LNCaP clone FGC (cell line): ENCODE data around the gene C6orf136.

Experiments
- DNase-seq: peaks from one replicate; pipeline ENCODE4 v3.0.0-alpha.2; 2011; ENCODE audit warnings: low read depth
- H3K4me3 ChIP-seq: 2 replicates; pipeline ENCODE4 v1.5.1; 2011; ENCODE audit warnings: mild to moderate bottlenecking, low read depth, low read length, control low read depth
- TF ChIP-seq, protein P1 (sequence below): IDR thresholded peaks from 2 replicates; pipeline ENCODE4 v1.5.1; 2012; ENCODE audit warnings: mild to moderate bottlenecking; ENCODE audit not compliant: control insufficient read depth, insufficient read depth; ENCODE audit errors: extremely low read depth

The C6orf136 gene

DNA sequence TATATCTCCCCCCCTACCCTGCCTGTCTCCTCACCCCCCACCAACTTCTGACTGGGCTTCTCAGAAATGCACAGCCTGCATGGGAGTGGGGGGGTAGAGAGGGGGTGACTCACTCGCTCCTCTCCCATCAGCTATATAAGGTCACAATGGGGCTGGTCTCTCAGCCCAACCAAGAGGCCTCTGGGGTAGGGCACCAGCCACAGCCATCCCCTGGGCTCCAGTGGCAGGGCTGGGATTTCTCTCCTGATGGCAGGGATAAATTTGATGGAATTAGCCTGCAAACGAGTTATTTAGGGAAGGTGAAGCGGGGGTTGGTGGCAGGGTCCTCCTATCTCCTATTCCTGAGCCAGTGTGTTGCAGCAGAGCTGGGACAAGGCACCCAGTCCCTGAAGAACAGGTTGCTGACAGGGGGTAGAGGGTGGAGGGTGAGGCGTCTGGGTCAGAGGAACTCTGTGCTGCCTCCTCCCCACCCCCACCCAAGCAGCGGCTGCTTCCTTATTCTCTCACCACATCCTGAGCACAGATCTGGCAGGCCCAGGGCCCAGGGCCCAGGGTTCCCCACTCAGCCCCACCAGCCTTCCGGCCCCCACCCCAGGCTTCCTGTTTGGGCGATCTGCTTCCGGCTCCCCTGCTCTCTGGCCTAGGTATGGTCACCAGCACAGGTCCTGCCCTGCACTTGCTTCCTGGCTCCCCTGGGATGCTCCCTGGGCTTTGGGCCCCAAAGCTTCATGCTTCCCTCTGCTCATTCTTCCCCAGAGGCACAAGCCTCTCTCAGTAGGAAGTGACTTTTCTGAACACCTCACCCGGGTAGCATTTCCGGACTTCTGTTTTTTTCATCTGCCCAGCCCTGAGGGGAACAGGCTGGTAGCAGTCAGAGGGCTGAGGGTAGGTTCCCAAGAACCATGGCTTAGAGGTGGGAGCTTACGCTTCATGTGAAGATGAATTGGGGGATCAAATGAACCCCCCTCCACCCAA, 35.5 kb downstream of the C6orf136 start:
- H3K4me3 ChIP-seq = no peak overlapping the region
- TF ChIP-seq, protein P1, sequence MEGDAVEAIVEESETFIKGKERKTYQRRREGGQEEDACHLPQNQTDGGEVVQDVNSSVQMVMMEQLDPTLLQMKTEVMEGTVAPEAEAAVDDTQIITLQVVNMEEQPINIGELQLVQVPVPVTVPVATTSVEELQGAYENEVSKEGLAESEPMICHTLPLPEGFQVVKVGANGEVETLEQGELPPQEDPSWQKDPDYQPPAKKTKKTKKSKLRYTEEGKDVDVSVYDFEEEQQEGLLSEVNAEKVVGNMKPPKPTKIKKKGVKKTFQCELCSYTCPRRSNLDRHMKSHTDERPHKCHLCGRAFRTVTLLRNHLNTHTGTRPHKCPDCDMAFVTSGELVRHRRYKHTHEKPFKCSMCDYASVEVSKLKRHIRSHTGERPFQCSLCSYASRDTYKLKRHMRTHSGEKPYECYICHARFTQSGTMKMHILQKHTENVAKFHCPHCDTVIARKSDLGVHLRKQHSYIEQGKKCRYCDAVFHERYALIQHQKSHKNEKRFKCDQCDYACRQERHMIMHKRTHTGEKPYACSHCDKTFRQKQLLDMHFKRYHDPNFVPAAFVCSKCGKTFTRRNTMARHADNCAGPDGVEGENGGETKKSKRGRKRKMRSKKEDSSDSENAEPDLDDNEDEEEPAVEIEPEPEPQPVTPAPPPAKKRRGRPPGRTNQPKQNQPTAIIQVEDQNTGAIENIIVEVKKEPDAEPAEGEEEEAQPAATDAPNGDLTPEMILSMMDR = no peak
- no peak for DNase-seq

DNA sequence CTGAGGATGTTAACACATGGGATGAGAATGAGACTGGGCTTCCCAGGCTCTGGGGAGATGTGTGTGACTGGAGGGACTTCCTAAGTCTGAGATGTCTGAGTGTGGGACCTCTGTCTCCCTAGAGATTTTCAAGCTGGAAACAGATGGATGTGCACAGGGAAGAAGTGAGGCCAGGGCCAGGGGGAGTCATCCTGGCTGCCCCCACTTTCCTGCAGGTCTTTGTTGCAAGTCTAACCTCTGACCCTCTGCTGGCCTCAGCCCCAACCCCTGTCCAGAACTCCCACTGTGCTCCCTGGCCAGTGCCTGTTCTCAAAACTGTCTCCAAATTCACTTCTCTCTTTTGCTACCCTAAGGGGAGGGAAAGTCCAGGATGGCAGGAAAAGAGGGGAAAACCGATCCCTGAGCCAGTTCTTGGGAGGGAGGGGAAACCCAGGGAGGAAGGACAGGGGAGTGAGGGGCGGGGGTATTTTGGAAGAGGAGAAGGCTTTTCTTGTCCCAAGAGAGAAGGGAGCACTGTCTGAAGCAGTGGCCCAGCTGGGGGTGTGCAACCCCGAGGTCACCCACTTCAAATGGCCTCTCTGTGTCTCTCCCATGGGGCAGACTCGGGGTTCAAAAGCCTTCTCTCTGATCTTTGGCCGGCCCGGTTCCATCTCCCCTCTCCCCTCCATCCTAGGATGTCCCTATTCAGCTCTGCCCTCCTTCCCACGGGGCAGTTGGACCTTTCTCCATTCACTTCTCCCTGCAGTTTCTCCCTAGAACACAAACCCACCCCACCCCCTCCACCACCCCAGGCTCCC, 36.4 kb downstream of the C6orf136 start:
- DNase-seq = no peak
- TF ChIP-seq, protein P1 = no peak
- no peak overlapping the region for H3K4me3 ChIP-seq

DNA sequence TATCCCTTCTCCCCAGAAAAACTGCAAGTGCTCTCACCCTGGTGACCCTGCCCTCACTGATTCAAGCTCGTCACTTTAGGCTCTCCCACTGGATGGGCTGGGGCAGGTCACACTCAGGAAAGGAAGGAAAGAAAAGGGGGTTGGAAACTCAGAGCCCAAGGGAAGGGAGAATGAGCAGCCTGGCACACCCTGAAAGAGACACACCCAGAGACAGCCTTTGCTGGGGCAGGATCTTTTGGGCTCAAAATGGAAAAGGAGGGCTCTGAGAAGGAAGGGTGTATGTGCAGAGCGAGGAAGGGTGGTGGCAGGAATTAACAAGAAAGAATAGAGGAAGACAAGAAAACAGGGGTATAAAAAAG, 37.0 kb downstream of the C6orf136 start:
- no peak overlapping the region for H3K4me3 ChIP-seq
- TF ChIP-seq, protein P1 = no peak

DNA sequence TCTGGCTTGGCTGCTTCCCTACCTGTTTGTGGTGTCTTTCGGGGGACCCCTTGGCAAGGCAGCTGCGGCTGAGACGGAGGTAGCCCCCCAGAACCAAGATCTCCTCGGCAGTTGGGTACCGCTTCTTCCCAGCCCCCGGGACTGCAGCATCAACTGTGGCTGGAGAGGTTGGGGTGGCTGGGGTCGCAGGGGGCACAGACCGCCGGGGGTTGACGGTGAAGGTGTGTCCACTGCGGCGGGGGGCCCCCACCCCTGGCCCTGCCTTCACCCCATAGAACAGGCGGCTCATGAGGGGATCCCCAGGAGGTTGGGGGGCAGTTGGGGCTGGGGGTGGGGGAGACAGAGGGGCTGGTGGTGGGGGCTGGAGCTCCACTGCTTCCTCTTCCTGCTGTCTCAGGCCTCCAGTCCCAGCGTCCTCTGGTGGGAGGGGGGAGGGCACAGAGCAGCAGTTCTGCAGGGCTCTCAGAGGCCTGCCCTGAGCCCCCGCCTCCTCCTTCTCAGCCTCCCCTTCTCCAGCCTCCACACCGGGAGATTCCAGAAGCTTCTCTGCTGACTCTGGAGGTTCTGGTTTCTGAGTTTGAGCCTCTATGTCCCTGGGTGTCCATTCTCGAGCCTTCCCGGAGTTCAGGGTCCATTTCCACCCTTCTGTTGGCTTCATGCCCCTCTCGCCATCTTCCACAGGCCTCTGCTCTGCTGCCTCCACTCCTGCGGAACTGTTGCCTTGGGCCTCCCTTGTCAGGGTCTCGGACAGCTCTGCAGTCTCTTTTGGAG, 37.6 kb downstream of the C6orf136 start:
- DNase-seq = no peak
- no peak overlapping the region for H3K4me3 ChIP-seq
- TF ChIP-seq, protein P1 = no peak

More for the DNA sequence above, 37.0 kb downstream of the C6orf136 start:
- no peak for DNase-seq

DNA sequence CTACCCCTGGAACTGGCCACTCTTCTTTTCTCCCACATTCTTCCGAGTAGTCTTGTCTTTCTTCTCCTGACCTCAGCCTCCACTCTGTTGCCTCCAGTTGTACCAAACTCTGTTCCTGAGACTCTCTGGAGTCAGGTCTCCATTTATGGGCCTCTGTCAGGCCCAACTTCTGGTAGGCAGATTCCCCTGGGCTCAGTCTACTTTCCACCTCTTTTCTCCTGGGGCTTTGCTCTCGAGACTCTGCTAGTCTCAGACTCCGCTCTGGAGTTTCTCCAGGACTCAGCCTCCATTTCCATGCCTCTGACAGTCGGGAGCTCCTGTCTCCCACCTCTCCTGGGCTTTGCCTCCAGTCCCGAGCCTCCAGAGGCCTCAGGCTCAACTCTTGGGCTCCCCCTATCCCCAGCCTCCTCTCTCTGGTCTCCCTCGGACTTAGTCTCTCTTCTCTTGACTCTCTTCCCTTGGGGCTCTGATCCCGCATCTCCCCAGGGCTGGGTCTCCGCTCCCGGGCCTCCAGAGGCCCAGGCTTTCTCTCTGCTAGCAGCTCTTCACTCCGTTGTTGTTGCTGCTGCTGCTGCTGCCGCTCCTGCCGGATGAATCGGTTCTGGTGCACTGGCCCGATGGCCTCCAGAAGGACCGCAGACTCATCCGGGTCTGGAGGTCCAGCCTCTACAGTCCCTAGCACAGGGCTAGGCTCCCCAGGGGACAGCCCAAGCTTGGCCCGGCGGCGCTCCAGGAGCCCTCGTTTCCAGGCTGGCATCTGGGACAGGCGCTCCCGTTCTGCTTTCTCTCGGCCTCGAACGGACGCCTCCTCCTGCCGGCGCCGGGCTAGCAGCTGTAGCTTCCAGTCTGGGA, 38.5 kb downstream of the C6orf136 start:
- no peak for DNase-seq
- no peak overlapping the region for H3K4me3 ChIP-seq
- TF ChIP-seq, protein P1 = no peak
